Measurements from ENCODE around the gene TAS2R40.
"Not testable (repeated sequence)": the region's sequence is repeated elsewhere in the genome, so short reads cannot be mapped to it uniquely, and the experiment has no call there.

Gene TAS2R40

GRCh38 chr7:143252006-143252405 lies 30.2 kb downstream of the TAS2R40 start:
- DNase-seq, result no peak

- no peak for DNase-seq
Observed at GRCh38 chr7:143255564-143255963, 33.7 kb downstream of the TAS2R40 start.

GRCh38 chr7:143256325-143256724 lies 34.5 kb downstream of the TAS2R40 start:
- DNase-seq, result no peak

- DNase-seq, result no peak
Observed at GRCh38 chr7:143256932-143257331, 35.1 kb downstream of the TAS2R40 start.

- no peak for DNase-seq
Observed at GRCh38 chr7:143257501-143257900, 35.7 kb downstream of the TAS2R40 start.

GRCh38 chr7:143258831-143259230 lies 37.0 kb downstream of the TAS2R40 start:
- no peak for DNase-seq

GRCh38 chr7:143259765-143260164 lies 37.9 kb downstream of the TAS2R40 start:
- DNase-seq, result no peak

- no peak for DNase-seq
Observed at GRCh38 chr7:143261901-143262300, 40.1 kb downstream of the TAS2R40 start.

- DNase-seq, result peak; percentile 89
Observed at GRCh38 chr7:143263266-143264195, 41.7 kb downstream of the TAS2R40 start, which contains the start of gene GSTK1. Gene GSTK1, plus strand, starts transcription at chr7:143263441. Its CDS starts 73 bp downstream, at chr7:143263514.

GRCh38 chr7:143264196-143264568 lies 42.3 kb downstream of the TAS2R40 start:
- DNase-seq, result not testable (repeated sequence)

- DNase-seq, result no peak
Observed at GRCh38 chr7:143265017-143265693, 43.3 kb downstream of the TAS2R40 start.

GRCh38 chr7:143269251-143269650 lies 47.4 kb downstream of the TAS2R40 start:
- DNase-seq, result no peak

GRCh38 chr7:143271240-143271639 lies 49.4 kb downstream of the TAS2R40 start:
- DNase-seq, result no peak

All from right hindlimb (tissue), 1 donor.